ENCODE data around the gene TLE3.
A peak's percentile ranks its signal among the peaks of the same experiment; 100 is the strongest.
"Not testable (repeated sequence)": the region's sequence is repeated elsewhere in the genome, so short reads cannot be mapped to it uniquely, and the experiment has no call there.

Gene TLE3

DNA sequence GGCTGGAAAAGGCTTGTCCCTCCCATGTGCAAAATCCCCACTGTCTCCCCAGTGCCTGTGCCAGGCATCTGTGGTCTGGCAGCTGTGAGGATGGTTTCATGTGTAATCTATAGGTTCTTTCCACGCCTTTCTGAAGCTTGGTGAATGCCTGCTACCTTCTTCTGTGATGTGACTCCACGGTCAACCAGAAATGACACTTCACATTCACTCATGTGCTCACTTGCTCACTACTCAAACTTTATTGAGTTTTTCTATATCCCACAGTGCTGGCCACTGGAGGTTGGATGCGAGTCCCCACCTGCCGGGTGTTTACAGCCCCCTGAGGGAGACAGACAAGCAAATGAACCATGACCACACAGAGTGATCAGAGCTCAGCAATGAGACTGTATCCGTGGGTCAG lies 27.9 kb upstream of the TLE3 start:
- no peak for DNase-seq

DNA sequence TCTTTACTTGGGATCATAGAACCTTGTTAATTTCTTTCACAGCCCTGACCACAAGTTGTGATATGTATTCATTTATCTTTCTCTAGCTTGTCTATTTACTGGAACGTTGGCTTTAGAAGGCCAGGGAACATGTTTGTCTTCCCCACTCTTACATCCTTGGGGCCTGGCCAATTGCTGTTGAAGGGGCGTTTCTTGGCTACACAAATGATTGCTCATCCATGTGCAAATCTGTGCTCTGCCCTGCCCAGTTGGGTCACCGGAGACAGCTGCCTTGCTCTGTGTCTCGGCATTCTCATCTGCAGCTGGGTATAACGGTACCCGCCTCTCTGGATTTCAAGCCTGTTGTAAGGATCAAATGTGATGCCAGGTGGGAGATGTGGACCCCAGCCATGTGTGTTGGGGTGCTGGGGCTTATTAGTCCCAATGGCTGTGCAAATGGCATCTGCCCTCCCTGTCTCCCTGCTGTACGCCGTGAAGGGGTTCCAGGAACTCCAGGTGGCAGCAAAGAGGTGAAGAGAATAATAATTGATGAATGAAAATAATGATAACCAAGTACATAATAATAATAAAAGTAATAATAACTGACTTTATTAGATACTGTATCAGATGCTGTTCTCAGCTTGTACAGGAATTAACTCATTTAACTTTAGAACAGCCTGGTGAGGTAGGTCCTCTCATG lies 24.0 kb upstream of the TLE3 start:
- no peak for DNase-seq

DNA sequence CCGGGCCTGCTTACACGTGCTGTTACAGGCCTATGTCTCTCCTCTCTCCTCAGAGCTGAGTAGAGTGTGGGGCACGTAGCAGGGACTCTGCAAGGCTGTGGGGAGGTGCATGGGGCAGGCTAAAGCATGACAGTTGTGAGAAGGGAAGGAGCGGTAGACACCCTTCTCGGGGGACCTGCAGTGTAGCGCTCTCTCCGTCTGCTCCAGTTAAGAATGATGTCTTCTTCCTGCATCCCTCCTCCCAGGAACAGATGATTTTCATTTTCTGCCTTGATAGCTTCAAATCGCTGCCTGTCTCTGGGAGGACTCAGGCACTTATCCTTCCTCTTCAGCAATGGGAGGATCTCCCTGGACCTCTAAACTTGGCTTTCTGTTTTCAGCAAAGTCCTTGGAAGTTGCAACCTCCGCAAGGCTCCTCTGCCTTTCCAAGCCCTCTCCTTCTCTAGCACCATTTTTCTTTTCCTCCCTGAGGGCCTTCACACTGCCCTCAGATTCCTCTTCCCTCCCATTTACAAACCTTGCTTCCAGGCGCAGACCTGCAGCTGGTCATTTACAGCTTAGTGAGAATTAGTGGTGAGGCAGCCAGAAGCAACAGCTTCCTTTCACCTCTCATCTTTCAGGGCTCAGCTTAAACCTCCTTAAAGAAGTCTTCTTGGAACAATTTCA lies 23.4 kb upstream of the TLE3 start:
- no peak for DNase-seq

DNA sequence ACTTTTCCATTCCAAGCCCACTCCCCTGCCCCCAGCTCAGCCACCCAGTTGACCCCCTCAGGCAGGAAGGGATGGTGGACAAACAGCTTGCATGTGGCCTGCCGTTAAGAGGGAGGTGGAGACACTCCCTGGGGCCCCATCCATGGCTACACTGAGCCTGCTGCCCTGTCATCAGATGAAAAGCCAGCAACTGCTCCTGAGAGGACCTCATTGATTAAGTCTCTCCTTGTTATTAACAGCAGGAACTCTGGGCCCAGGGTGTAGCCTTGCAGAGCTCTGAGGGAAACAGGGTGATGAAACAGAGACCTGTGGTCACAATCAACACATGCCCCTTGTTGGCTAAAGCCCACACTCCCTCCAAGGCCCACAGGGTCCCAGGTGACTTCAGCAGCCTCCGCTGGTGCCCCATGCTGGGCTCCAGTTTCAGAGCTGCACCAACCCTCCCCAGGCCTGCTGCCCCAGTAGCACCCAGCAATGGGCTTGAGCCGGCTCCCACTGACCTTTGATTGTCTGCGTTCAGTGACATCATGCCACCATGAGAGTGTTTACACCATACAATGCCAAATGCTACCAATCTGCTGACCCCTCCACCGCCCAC lies 22.3 kb upstream of the TLE3 start:
- DNase-seq, result no peak

DNA sequence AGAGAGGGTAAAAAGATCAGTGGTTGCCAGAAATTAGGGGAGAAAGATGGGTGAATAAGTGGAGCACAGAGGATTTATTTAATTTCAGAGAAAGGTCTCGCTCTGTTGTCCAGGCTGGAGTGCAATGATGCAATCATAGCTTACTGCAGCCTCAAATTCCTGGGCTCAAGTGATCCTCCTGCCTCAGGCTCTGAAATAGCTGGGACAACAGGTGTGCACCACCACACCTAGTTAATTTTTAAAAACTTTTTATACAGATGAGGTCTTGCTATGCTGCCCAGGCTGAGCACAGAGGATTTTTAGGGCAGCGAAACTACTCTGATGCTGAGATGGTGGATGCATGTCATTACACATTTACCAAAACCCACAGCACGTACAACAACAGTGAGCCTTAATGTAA lies 20.9 kb upstream of the TLE3 start:
- DNase-seq, result no peak

DNA sequence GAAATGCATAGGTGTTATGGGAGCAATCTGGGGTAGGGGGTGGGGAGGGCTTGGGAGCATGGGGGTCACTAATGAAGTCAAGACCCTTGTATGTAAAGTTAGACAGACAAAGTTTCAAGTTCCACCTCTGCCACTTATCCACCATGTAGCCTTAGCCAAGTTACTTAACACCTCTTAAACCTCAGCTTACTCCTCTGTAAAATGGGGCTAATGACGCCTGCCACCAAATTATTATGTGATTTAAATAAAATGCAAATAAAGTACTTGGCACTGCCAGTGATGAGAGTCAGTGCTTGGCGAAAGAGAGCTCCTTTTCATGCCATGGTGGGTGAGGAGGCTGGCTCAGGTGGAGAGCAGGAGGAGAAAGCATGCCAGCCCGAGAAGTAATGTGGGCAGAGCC lies 18.6 kb upstream of the TLE3 start:
- no peak for DNase-seq

DNA sequence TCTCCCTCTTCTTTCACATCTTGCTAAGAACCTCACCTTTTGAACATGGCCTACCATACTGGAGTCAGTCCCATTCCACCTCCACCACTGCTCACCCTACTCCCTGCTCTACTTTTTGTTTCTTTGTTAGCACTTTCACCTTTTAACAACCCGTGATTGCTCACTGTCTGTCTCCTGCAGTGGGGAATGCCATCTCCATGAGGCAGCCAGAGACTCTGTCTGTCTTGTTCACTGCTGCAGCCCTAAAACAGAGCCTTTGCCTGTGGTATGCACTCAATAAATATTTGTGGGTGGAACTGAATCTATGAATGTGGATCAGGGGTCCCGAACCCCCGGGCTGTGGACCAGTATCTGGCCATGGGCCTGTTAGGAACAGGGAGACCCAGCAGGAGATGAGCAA lies 16.5 kb upstream of the TLE3 start:
- DNase-seq, result no peak

DNA sequence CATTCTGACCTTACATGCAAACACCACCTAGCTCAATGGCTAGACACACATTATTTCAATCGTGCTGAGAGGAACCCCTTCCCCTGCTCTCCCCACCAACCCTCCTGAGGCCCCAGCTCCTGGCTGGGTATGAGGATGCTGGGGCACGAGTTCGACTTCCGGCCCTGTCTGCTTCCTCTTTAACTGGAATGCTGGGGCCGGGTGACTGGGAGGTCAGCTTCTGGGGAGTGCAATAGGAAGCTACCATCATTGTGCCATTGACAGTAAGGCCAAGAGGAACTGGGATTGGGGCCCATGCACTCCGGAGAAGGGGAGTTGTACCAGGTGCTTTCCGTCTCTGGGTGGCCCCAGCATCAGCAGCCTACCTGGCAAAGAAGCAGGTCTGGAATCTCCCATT lies 15.6 kb upstream of the TLE3 start:
- DNase-seq, result no peak

DNA sequence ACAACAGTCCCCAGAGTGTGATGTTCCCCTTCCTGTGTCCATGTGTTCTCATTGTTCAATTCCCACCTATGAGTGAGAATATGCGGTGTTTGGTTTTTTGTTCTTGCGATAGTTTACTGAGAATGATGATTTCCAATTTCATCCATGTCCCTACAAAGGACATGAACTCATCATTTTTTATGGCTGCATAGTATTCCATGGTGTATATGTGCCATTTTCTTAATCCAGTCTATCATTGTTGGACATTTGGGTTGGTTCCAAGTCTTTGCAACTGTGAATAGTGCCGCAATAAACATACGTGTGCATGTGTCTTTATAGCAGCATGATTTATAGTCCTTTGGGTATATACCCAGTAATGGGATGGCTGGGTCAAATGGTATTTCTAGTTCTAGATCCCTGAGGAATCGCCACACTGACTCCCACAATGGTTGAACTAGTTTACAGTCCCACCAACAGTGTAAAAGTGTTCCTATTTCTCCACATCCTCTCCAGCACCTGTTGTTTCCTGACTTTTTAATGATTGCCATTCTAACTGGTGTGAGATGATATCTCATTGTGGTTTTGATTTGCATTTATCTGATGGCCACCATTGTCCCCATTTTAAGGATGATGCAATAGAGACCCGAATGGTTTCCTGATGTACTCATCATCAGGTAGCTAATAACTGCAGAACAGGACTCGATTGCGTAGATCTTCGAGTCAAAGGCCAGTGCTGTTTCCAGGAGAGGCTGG lies 15.0 kb upstream of the TLE3 start:
- not testable (repeated sequence) for DNase-seq

DNA sequence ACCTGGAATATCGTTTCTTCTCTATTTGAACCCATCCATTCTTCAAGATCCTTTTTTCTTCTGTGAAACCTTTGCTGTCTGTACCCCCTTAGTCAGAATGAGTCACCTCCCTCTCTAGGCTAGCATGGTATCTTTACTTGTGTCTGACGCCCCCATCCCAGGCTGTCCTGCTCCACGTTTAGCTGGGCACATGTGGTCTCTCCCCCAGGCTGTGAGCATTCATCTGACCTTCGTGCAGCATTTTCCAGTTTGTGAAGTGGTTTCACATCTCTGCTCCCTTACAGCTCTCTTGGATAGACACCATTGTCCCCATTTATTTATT lies 14.3 kb upstream of the TLE3 start:
- no peak for DNase-seq

DNA sequence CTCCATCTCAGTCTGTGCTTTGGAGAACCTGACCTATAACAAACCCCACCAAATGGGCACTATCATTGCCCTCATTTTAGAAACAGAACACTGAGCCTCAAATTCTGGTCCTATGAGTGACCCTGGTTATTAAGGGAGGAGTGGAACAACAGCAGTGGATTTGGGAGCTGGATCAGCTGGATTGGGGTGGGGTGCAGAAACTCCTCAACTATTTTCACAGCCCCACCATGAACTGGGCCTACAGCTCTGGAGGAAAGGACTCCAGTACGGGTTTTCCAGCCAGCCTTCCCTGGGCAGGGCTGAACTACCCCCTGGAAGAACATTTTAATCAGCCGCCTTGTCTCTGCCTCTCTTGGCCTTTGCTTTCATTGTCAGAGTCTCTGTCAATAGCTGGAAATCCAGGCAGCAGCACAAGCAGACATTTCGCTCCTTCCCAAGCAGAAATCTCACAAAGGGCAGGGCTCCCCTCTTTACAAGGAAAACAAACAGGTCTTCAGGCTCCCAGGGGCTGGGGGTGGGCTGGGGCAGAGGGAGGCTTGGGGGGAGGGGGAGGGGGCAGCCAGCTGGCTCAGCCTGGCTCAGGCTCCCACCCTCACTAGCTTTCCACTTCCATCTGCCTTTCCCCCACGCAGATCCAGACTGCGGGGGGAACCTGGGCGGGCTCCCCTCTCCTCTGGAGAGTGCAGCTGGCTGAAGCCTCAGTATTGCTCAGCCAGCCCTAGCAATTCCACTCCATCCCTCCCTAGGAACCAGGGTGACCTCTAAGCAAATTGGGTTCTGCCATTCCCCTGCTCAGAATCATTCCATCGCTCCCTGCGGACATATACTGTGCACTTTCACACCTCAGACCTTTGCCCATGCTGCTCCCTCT lies 13.7 kb upstream of the TLE3 start:
- DNase-seq, result peak; percentile 73

DNA sequence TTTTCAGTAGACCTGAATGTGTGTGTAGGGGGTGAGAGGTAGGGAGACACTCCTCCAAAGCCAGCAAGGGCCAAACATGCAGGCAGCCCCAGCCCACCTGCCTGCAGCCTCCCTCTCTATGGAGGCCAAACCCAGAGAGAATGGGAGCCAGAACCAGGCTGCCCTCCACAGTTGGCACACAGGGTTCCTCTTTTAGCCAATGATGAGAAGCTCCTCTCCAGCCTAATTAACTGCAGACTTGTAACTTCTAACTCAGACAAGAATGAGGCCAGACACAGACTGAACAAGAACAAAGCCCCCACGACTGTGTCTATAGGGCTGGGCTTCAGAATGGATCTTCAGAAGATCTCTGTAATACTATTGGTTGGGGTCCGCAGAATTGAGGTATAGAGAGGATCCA lies 12.3 kb upstream of the TLE3 start:
- no peak for DNase-seq

DNA sequence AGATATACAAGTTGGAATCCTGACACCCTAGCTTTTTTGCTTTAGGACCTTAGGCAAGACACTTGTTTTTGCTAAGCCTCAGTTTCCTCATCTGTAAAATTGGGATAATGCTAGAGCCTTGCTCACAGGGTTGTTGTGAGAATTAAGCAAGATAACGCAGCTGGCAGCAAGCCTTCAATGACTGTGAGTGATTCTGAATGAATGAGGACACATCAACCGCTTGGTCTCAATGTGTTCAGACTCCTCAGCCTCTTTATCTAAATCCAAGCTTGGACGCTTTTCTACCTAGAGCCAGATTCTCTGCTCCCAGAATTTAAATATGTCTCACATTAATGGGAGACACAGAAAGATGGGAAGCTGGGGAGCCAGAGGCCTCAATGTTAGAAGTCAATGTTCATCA lies 11.8 kb upstream of the TLE3 start:
- DNase-seq, result no peak

DNA sequence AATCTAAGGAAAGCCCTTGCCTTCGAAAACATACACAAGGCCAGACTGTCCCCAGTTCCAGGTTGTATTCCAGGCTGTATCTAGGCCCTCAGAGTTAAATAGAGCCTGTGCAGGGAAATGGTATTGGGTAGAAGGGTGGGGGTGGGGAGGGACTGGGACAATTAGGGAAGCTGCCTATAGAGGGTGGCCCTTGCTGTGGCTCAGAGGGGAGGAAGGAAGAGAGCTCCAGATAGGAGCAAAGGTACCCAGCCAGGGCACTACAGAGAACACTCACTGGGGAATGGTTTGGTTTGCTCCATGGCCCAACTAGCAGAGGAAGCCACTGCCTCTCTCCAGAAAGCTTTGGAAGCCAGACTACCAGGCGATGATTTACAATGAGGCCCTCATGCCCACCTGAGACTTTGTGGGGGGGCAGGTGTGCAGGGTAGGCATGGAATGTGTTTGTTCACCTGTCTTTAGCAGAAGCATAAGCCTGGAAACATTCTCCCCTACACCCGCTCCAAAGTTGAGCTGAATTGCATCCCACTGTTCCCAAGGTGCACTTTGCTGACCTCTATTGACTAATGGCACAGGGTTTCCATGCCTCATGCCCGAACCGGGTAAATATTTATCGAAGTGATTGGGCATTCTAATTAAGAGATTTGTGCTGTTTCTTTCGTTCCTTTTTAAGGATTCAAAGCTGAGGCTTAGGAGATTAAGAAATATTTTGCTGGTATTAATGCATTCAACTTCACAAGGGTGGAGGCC lies 6.3 kb upstream of the TLE3 start:
- DNase-seq, result no peak

DNA sequence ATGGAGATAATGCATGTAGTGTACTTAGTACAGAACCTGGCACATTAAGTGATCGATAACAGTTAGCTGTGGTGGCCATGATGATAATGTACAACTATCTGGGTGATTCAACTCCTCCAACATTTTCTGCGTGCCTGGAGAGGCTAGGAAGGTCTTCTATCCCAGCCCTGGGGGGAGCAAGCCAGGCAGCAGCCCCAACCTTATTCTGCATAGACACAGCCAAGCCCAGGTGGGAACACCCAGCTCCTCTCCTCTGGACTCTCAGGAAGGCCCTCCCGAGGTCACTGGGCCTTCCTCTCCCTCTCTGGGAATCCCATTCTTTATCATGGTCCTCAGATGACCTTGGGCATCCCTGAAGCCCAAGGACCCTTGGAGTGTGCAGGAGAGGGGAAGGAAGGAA lies 5.1 kb upstream of the TLE3 start:
- DNase-seq, result no peak

DNA sequence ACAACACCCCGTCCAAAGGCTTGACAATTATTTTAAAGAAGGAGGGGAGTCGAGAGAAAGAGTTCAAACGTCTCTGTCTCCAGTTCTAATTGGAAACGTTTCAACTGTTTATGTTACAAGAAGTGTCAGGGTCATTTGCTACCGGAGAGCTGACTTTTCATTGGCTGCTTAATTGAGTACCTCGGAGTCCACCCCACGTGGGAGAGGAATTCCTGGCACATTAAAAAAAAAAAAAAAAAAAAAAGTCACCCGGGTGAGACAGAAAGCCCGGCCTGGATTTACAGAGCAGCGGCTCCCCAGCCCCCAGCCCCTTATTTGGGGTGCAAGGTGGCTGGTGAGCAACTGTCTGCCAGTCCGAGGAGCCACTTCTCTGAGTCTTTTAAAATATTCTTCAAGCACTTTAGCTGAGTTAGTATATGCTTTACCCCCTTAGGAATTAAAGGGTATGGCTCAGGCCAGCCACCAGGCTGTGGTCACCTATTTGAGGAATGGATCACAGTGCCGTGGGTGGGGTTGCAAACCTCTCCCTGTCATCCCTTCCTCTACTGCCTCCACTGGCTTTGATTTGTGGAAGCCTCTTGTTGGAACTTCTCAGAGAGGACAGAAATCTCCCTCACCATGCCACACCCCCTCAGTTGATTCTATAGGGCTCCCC lies 3.9 kb upstream of the TLE3 start:
- peak; percentile 84 for DNase-seq

DNA sequence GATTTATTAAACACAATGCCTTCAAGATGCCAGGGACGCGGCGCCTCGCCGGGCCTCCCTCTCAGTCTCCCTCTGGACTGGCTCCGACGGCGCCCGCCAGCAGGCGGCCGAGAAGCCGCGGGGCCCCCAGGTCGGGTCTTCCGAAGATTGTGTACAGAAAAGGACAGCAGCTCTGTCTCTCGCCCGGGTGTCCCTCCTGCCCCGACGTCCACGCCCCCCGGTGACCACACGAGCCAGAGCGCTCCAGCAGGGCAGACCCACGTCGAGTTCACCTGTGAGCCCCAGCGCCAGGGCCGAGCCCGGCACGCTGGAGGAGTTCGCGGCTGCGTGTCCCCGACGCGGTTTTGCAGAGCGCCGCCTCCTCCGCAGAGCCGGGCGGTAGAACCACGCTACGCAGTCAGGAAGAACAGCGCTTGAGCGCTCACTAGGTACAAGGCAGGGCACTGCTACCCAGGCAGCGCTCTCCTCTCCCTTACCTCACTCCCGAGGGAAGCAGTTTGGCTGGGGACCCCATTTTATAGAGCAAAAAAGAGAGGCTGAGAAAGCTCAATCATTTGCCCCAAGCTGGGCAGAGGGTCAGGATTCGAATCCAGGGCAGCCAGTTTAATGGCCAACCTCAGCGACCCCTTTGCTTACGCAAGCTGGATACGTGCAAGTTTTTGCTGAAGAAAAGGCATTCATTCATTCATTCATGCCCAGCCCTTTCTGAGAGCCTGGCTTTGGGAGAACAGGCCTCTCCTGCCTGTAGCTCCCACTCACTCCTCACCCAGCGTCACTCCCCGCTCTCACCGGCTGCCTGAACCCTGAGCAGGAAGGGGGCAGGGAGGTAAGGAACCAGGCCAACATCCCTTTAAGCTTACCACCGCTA lies 3.0 kb upstream of the TLE3 start:
- DNase-seq, result peak; percentile 51

DNA sequence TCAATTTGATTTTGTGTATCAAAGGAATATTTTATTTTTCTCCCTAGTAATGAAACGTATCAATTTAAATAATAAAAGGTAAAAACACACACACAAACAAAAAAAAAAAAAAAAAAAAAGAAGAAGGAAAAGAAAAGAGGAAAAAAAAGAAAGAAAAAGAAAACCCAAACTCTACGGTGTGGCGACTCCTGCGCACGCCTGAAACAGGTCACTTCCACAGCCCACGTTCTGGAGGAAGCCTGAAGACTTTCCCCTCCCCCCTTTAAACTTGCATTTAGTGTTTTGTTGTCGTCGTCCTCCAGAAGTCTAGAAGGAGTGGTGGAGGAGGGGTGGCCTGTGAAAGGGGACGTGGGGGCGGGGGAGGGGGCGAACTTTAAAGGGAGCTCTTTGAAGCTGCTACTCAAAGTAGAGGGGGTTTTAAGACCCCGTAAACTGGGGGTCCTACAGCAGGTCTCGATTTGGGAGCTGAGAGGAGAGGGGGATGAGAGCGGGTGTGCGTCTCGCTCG lies 2.3 kb upstream of the TLE3 start:
- DNase-seq, result no peak

DNA sequence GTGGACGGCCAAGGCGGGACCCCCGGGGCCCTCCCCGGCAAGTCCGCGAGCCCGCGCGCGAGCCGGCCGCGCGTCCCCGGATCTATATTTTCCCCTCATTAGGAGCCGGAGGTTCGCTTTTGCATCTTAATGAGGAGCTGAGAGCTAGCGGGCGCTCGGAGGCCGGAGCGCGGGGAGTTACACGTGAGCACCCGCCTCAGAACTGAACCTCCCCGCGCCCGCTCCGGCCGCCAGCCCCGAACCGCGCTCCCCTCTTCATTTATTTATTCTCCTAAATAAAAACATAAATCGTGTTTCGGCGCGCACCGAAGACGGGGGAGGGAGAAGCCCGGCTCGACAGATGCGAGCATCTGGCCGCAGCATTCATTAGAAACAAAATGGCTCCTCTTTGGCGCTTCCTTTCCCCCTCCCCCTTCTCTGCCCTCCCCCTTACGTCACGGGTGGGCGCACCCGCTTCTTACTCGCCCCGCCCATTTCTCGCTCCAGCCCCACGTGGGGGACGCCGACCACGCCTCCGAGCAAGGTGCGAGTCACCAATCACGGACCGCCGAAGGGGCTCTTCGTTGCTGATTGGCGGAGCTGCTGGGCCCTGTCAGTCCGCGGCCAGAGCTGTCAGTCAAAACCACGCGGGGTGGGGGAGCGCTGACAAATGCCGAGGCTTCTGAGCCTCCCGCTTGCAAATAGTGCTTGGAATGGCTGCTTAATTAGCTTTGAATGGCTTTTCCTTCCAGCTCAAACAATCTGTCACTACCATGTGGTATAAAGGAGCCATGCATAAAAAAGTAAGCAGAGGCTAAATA lies 1.6 kb upstream of the TLE3 start:
- DNase-seq, result peak; percentile 98

All from NCI-H345 (cell line).